WERI-Rb-1 (cell line): ENCODE data around the gene GMEB2.

Experiments used
- DNase-seq: peaks from one replicate; pipeline ENCODE4 v3.0.0-alpha.2; 2020
- H3K27ac ChIP-seq: fragments of 250-450 bp; sonication (Bioruptor Pico); 2 replicates; pipeline ENCODE4 v1.5.1; 2020; ENCODE audit warnings: mild to moderate bottlenecking, moderate library complexity
- H3K27me3 ChIP-seq: fragments of 250-450 bp; sonication (Bioruptor Pico); 2 replicates; pipeline ENCODE4 v1.5.1; 2021; ENCODE audit warnings: mild to moderate bottlenecking, low read depth, moderate library complexity; ENCODE audit not compliant: insufficient read depth, severe bottlenecking
- H3K36me3 ChIP-seq: fragments of 250-450 bp; sonication (Bioruptor Pico); 2 replicates; pipeline ENCODE4 v1.5.1; 2020; ENCODE audit warnings: mild to moderate bottlenecking, moderate library complexity
- H3K4me3 ChIP-seq: 2 replicates; pipeline ENCODE4 v1.5.1; 2011; ENCODE audit warnings: low read depth, mild to moderate bottlenecking, control low read depth, low read length
- H3K9me3 ChIP-seq: fragments of 250-450 bp; sonication (Bioruptor Pico); 2 replicates; pipeline ENCODE4 v1.5.1; 2021; ENCODE audit warnings: mild to moderate bottlenecking, moderate library complexity; ENCODE audit not compliant: severe bottlenecking
- TF ChIP-seq, protein P1 (sequence below): IDR thresholded peaks from 2 replicates; pipeline ENCODE4 v1.5.1; 2011; ENCODE audit warnings: low read depth, mild to moderate bottlenecking, control low read depth, inconsistent platforms, low read length

The GMEB2 gene

GRCh38 chr20:63580796-63581461, 46.0 kb downstream of the GMEB2 start:
- H3K9me3 ChIP-seq, result no peaks in the 10 kb centered on the region
- H3K27ac ChIP-seq, result no peak overlapping the region
- TF ChIP-seq, protein P1, sequence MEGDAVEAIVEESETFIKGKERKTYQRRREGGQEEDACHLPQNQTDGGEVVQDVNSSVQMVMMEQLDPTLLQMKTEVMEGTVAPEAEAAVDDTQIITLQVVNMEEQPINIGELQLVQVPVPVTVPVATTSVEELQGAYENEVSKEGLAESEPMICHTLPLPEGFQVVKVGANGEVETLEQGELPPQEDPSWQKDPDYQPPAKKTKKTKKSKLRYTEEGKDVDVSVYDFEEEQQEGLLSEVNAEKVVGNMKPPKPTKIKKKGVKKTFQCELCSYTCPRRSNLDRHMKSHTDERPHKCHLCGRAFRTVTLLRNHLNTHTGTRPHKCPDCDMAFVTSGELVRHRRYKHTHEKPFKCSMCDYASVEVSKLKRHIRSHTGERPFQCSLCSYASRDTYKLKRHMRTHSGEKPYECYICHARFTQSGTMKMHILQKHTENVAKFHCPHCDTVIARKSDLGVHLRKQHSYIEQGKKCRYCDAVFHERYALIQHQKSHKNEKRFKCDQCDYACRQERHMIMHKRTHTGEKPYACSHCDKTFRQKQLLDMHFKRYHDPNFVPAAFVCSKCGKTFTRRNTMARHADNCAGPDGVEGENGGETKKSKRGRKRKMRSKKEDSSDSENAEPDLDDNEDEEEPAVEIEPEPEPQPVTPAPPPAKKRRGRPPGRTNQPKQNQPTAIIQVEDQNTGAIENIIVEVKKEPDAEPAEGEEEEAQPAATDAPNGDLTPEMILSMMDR, result peak; percentile 84
- no peak overlapping the region for H3K4me3 ChIP-seq
- no peaks in the 10 kb centered on the region for H3K36me3 ChIP-seq
- peak; percentile 81 for DNase-seq
- no peaks in the 10 kb centered on the region for H3K27me3 ChIP-seq

GRCh38 chr20:63579017-63579694, 47.7 kb downstream of the GMEB2 start:
- H3K27me3 ChIP-seq, result no peaks in the 10 kb centered on the region
- no peak overlapping the region for H3K27ac ChIP-seq
- no peaks in the 10 kb centered on the region for H3K9me3 ChIP-seq
- H3K36me3 ChIP-seq, result no peaks in the 10 kb centered on the region
- DNase-seq, result no peak
- TF ChIP-seq, protein P1, result no peak
- no peak overlapping the region for H3K4me3 ChIP-seq

DNA sequence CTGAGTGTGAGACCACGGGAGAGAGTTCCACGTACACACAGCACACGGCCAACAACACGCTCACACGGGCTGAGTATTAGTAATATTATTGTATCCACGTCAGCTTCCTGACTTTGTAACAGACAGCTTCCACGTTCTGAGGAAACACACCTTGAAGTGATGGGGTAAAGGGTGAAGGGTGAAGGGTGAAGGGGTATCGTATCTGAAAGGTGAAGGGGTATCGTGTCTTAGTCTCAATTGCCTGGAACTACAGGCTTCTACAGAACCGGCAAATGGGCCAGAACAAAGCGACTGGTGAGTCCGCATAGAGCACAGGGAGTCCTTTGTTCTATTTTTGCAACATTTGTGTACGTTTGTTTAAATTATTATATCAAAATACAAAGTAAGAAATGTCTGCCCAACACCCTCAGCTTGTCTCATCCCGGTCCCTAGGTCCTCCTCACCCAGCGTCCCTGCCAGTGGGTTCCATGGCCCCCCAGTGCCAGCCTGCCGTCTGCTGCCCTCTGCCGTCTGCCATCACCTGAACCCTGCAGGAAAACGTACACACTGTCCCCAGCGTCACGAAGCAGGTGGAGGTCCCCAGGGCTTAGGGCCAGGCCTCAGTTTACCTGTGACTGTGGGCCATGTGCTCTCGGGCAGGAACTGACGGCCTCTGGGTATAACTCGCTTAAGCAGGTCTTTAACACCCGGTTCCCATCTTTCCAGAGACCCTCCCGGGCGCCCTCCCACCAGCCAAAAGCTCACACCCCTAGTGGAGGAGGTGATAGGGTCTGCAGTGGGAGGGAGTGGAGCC, 48.5 kb downstream of the GMEB2 start:
- Histone ChIP-seq H3K4me3 (no peak overlapping the region), H3K9me3 (no peaks in the 10 kb centered on the region), H3K27ac (no peak overlapping the region), H3K36me3 (no peaks in the 10 kb centered on the region), H3K27me3 (no peaks in the 10 kb centered on the region)
- TF ChIP-seq, protein P1, result no peak
- DNase-seq, result no peak

DNA sequence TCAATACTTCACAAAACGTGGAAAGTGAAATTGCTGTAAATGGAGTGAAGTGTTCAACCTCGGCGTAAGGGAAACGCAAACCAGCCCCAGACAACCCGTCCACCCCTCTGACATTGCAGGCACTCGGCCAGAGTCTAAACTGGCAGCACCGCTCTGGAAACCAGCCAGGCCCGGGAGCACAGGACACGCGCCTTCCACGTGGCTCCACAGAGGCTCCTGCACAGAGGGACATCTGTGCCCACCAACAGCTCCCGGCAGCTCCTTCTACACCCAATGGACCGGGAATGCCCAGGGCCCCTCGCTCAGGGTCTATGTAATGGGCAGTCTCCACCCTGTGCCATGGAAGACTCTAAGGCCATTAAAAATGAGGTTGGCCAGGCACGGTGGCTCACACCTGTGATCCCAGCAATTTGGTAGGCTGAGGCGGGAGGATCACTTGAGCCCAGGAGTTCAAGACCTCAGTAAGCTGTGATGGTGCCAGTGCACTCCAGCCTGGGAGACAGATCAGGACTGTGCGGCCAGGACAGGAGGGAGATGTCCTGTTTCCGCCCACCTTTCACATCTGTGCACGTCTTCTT, 49.5 kb downstream of the GMEB2 start:
- H3K9me3 ChIP-seq, result no peaks in the 10 kb centered on the region

GRCh38 chr20:63576311-63576710, 50.6 kb downstream of the GMEB2 start:
- Histone ChIP-seq H3K4me3 (no peak overlapping the region), H3K36me3 (no peaks in the 10 kb centered on the region; the same call in 1 of the 2 replicates), H3K27me3 (no peaks in the 10 kb centered on the region), H3K9me3 (no peaks in the 10 kb centered on the region), H3K27ac (no peak overlapping the region)
- DNase-seq, result no peak
- TF ChIP-seq, protein P1, result no peak

More for the DNA sequence above, 49.5 kb downstream of the GMEB2 start:
- no peak overlapping the region for H3K4me3 ChIP-seq
- H3K36me3 ChIP-seq, result no peaks in the 10 kb centered on the region; the same call in 1 of the 2 replicates
- no peak for DNase-seq
- TF ChIP-seq, protein P1, result no peak
- H3K27me3 ChIP-seq, result no peaks in the 10 kb centered on the region
- H3K27ac ChIP-seq, result no peak overlapping the region
